ENCODE results near the gene PDLIM7.
"Not testable (repeated sequence)": the region's sequence is repeated elsewhere in the genome, so short reads cannot be mapped to it uniquely, and the experiment has no call there.

PDLIM7 gene

GRCh38 chr5:177490992-177491391, 6.4 kb downstream of the PDLIM7 start:
- DNase-seq (ENCODE audit: low read depth, low spot score) = no peak

- no peak for DNase-seq (ENCODE audit: low read depth, low spot score)
Observed at GRCh38 chr5:177490311-177490991, 7.0 kb downstream of the PDLIM7 start.

DNA sequence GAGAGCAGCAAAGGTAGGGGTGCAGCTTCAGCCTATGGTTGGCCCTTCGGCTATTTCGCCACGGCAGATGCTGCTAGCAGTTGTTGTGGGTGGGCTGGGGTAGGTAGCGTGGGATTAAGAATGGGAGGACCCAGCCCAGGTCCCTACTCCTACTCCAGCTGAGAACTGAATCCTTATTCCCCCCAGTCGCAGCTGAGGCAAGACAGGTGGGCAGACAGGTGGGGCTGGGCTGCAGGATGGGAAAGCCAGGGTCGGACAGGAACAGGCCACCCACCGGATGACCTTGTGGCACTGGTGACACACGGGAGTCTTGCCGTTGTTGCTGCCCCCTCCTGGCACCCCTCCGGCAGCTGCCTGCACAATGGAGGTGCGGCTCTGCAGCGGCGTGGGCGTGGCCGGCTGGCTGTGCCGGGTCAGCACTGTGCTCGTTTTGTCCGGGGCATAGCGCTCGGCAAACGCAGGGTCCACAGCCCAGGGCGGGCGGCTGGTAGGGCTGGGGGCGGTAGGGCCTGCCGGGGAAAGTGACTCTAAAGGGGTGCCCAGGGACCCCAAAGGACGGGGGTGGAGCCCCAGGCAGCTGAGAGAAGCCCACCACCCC, 8.2 kb downstream of the PDLIM7 start:
- DNase-seq (ENCODE audit: low read depth, low spot score) = no peak

- DNase-seq (ENCODE audit: low read depth, low spot score) = no peak
Observed at GRCh38 chr5:177487975-177488374, 9.4 kb downstream of the PDLIM7 start.

- no peak for DNase-seq (ENCODE audit: low read depth, low spot score)
Observed at GRCh38 chr5:177487144-177487543, 10.3 kb downstream of the PDLIM7 start.

GRCh38 chr5:177486256-177486655, 11.1 kb downstream of the PDLIM7 start:
- DNase-seq (ENCODE audit: low read depth, low spot score) = no peak

- DNase-seq (ENCODE audit: low read depth, low spot score) = not testable (repeated sequence)
Observed at GRCh38 chr5:177485753-177486152, 11.7 kb downstream of the PDLIM7 start.

- no peak for DNase-seq (ENCODE audit: low read depth, low spot score)
Observed at GRCh38 chr5:177484902-177485549, 12.4 kb downstream of the PDLIM7 start.

DNA sequence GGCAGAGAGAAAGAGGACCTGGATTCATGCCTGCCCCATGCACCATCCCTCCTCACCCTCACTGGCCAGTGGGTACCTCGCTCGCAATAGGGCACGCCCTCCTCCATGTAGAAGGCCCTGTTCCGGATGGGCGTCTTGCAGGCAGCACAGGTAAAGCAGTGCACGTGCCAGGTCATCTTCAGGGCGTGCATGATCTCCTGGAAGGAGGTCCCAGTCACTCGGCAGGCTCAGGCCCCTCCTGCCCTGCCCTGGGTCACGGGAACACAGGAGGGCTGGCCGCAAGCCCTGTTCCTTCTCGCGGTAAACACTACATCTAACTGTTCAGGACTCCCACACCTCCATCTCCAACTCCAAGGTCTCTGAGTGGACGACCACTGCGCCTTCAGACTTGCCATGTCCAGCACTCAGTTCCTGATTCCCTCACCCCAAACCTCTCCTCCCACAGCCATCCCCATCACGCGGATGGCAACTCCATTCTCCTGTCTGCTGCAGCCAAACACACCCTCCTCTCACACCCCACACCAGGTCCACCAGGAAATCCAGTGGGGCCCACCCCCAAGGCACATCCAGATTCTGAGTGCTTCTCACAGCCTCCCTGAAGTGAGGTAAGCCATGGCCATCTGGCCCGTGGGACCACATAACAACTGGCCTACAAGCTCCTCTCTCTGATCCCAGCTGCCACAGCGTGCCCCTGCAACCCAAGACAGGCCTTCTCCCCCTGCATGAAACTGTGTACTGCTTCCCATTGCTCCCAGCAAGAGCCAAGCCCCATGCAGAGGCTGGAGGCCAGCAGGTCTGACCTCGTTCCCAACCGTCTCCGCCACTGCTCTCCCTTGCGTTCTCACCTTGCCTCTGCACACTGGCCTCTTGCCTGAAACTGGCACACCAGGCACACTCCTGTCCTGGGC, 13.2 kb downstream of the PDLIM7 start:
- DNase-seq (ENCODE audit: low read depth, low spot score) = no peak

GRCh38 chr5:177483042-177483441, 14.4 kb downstream of the PDLIM7 start:
- DNase-seq (ENCODE audit: low read depth, low spot score) = no peak

DNA sequence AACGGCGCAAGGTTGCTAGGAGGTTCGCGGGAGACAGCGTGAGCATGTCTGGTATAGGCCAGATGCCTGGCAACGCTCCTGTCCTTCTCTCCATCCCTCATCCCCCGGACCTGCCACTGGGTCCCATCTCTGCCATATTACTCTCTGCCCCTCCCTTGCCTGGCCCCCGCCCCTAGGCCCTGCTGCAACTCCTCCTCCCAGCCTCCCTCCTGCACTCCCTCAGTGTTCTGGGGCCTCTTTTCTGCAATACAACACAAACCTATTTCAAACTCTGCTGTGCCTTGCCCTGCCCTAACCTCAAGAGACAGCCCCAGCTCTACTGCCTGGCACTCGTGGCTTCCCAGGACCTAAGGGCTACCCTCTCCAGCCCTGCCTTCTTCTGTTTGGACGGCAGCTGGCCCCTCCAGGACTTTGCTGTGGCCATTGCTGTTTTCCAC, 15.0 kb downstream of the PDLIM7 start:
- DNase-seq (ENCODE audit: low read depth, low spot score) = no peak

DNA sequence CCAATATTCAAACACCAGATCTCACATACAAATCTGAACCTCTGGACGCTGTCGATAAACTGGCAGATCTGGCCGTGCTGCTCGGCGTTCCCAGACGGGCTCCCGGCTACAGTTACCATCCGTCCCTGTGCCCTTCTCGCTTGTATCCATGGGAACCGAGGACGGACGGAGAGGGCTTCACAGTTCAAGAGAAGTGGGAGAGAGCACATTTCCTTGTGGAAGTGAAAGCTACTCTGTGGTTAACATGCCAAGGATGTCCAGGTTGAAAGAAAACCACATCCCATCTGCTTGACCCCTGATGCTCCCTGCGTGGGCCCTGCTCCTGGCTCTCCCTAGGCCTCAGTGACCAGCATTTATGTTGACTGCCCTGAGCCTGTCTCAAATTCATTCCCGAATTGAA, 17.6 kb downstream of the PDLIM7 start:
- no peak for DNase-seq (ENCODE audit: low read depth, low spot score)

DNA sequence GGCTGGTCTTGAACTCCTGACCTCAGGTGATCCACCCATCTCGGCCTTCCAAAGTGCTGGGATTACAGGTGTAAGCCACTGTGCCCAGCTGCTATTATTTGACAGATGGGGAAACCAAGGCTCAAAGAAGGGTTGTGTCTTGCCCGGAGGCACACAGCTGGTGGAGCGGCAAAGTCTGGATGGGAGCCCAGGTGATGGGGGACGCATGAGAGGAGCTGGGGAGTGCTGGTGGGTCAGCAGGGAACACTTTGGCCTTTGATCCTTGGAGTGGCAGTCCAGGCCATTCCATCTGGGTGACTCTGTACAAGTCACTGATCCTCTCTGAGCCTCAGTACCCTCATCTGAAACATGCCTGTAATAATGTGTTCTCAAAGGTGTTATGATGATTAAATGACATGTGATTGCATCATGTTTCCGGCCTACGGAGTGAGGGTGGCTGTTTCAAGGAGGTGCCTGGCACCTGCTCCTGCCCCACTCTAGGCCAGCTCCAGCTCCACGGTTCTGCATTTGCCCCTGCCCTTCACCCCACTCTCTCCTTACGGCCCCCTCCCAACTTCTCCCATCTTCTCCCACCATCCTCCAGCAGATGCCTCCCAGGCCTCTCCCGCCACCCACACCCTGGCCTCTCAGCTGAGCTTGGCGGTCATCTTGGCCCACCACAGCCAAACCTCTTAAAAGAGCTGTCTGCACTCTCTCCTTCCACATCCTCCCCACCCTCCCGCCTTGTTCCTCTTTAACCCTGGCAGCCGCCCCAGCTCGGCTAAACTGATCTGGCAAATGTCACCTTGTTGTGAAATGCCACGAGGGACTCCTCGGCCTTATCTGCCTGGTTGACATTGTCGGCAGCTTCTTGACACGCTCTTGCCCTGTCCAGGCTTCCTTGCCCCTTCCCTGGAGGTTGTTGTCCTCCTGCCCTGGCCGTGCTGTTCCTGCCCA, 18.4 kb downstream of the PDLIM7 start:
- no peak for DNase-seq (ENCODE audit: low read depth, low spot score)

- no peak for DNase-seq (ENCODE audit: low read depth, low spot score)
Observed at GRCh38 chr5:177477701-177478477, 19.5 kb downstream of the PDLIM7 start.

DNA sequence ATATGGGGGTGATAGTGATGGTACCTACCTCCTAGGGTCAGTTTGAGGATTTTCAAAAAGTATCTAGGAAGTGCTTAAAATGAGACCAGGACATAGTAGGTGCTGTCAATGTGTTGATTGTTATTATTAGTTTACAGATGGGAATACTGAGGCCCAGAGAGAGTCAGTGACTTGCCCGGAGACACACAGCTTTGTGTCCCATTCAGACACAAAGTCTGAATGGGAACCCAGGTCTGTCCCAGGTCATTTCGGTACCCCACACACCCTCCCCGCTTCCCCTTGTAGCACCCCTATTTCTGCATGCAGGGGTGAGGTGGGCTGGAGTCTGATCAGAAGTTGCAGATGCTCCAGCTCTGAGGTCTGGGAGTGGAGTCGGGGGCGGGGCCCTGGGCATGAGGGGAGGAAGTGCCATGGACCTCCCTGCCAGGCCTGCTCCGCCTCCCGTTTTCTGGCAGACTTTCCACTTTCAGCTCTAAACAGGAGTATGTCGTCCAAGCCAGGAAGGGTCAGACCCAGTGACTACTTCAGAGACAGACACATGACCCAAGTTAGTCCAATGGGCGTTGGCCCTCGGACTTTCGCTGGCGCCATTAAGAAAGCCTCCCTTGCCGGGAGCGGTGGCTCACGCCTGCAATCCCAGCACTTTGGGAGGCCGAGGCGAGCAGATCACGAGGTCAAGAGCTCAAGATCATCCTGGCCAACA, 20.7 kb downstream of the PDLIM7 start:
- DNase-seq (ENCODE audit: low read depth, low spot score) = no peak

DNA sequence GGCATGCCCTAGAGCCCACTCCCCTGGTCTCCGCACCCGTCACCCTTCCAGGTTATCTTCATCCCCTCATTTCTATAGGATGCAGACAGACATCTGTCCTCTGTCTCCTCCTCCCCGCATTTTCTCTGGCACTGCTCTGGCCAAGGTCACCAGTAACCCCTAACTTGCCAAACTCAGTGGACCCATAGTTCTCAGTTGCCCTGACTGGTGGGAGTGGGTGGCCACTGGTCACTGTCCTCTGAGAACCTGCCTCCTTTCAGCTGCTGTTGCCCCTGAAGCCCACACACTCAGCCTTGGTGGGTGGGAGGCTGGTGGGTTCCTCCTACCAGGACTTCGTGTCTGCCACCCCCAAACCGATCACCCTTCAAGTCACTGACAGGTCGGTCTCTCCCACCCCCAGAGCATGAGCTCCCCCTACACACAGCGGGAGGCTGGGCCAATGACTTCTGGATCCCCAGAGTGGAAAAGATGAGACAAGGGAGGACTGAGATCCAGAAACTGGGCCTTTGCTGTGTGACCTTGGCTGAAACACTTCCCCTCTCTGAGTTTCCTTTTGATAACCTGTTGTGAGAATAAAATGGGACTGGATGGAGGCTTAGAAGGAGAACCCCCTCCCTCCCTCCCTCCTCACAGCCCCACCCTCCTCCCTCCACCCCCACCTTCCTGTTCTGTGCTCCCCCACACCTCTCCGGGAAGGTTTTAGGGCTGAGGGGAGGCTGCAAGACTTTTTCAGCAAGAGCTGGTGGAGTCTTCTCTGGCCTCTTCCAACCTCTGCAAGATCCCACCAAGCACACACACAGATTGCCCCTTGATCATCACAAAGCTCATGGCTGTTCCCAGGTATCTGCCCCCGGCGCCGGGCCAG, 21.6 kb downstream of the PDLIM7 start:
- no peak for DNase-seq (ENCODE audit: low read depth, low spot score)

DNA sequence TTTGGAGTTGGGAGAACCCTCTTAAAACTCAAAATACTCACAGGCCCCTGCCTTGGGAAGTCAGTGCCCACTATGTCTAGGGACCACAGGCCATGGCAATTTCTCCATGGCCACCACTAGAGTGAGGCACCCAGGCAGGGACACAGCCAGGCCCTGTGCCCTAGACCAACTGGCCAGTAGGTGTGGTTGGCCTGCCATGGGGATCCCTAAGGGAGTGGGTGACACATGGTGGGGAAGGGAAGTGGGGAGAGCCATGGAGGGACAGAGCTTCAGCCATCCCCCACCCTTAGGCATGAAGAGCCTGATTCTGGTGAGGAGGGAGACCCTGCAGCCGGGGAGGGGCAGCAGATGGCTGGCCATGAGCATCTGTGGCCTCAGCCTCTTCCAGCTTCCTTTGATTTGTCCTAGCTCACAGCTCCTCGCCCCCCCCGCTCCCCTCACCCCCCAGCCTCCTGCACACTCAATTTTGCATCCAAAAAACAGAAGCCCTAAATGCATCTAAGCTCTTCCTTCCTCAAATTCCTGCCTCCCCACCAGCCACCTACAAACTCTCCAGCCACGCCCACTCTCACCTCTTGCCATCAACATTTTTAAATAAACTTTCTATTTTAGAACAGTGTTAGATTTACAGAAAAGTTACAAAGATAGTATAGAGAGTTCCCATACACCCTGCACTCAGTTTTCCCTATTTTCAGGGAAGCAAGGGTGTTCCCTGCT, 22.4 kb downstream of the PDLIM7 start:
- no peak for DNase-seq (ENCODE audit: low read depth, low spot score)

GRCh38 chr5:177474002-177474476, 23.4 kb downstream of the PDLIM7 start:
- no peak for DNase-seq (ENCODE audit: low read depth, low spot score)
